ENCODE data around the gene MT3. TPM values are rescaled to one million over a fixed set of nuclear protein-coding genes. Genes with fewer than 3 reads are reported as not detected.

Gene MT3
- total and polyA plus RNA-seq, 9 of the 15 experiments (the other 6 are each of a cell fraction or from before 2014, with no cell fraction given) = not detected

DNA sequence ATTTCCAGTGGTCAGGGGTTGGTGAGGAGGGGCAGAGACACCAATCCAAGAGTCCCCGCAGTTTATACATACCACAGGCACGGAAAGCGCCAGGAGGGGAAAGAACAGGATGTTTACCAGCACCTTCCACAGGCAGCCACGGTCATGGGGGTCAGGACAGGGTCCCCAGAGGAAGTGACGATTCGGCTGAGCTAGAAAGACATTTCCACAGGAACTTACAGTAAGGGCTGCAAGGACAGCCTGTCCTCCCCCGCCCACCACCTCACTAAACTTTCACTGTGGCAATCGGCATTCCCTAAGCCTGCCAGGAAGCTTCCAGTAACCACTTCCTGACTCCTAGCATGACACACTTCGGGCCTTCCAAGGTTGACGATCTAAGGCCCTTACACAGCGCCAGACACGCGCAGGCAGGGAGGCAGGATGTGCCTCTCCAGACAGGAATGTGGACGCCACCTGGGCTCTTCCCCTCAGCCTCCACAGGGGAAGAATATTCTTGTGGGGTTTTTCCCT, 17.8 kb downstream of the MT3 start (continued):
- TF ChIP-seq, protein P1, sequence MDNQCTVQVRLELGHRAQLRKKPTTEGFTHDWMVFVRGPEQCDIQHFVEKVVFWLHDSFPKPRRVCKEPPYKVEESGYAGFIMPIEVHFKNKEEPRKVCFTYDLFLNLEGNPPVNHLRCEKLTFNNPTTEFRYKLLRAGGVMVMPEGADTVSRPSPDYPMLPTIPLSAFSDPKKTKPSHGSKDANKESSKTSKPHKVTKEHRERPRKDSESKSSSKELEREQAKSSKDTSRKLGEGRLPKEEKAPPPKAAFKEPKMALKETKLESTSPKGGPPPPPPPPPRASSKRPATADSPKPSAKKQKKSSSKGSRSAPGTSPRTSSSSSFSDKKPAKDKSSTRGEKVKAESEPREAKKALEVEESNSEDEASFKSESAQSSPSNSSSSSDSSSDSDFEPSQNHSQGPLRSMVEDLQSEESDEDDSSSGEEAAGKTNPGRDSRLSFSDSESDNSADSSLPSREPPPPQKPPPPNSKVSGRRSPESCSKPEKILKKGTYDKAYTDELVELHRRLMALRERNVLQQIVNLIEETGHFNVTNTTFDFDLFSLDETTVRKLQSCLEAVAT (IDR thresholded peaks at IDR 0.05) = 0 out of 4 replicates have a peak, but pooled peaks of 1 of the 2 experiments have one; percentile 35

DNA sequence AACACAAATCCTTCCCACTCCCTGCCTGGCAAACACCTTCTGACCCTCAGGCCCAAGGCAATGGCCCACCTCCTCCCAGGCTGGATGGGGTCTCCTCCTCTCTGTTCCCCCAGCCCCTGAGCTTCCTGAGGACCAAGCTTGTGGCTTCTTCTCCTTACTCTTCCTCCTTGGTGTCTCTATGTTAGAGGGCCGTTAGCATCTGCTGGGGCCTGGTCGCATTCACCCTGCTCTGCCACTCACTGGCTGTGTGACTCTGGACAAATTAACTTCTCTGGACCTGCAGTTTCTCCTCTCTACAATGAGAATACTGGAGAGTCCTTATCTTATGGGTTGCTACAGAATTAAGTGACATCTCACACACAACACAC, 18.3 kb downstream of the MT3 start:
- Histone ChIP-seq H3K4me2 (ENCODE audit: insufficient read depth, low read length) (peak overlapping the region; percentile 78), H3K79me2 (ENCODE audit: control insufficient read depth, insufficient read depth, low read length) (no peaks in the 10 kb centered on the region), H2AFZ (ENCODE audit: low read depth, low read length) (peak overlapping the region; percentile 98), H3K4me1 (replicated peaks in 1 of 2; ENCODE audit: control insufficient read depth in 2 of 2, insufficient read depth in 2 of 2, low read length in 2 of 2) (peaks cover 27 to 29% of the 10 kb centered on the region in 2 experiments), H4K20me1 (replicated peaks; ENCODE audit: control insufficient read depth, insufficient read depth, low read length) (no peaks in the 10 kb centered on the region), H3K27me3 (ENCODE audit: control insufficient read depth in 2 of 2, insufficient read depth in 2 of 2, low read length in 2 of 2) (no peaks in the 10 kb centered on the region), H3K27ac (ENCODE audit: extremely low read depth, low read depth, low read length) (peak overlapping the region; percentile 86), H3K4me3 (peak overlapping the region; percentile 47; the same call in 1 of the 2 replicates), H3K9ac (ENCODE audit: insufficient read depth in 1 of 2, low read depth in 2 of 2, low read length in 2 of 2) (peak overlapping the region in 1 of 2 experiments; percentile 69; a peak in 2 of 4 replicates), H3K36me3 (ENCODE audit: control insufficient read depth, insufficient read depth, low read length) (no peaks in the 10 kb centered on the region), H3K9me3 (replicated peaks; ENCODE audit: control insufficient read depth, insufficient read depth, low read depth, low read length) (no peaks in the 10 kb centered on the region), H3K9me1 (ENCODE audit: control insufficient read depth, insufficient read depth, low read length) (no peaks in the 10 kb centered on the region)
- TF ChIP-seq PHB2 (IDR thresholded peaks at IDR 0.05; ENCODE audit: low read depth) (no peak), PCBP1 (IDR thresholded peaks at IDR 0.05; ENCODE audit: low read depth, low read length, poor library complexity, severe bottlenecking) (no peak), BHLHE40 (IDR thresholded peaks at IDR 0.05; ENCODE audit: low read length) (no peak), ZNF280A (IDR thresholded peaks at IDR 0.05; ENCODE audit: low read depth, partially characterized antibody) (no peak), PRMT5 (CRISPR knock-in tag; IDR thresholded peaks at IDR 0.05) (no peak), PHF20 (IDR thresholded peaks at IDR 0.05; ENCODE audit: partially characterized antibody) (no peak), FOXJ3 (CRISPR knock-in tag; IDR thresholded peaks at IDR 0.05) (no peak), ZNF785 (CRISPR knock-in tag; IDR thresholded peaks at IDR 0.05) (no peak), FIP1L1 (IDR thresholded peaks at IDR 0.05; ENCODE audit: low read depth, low read length, poor library complexity, severe bottlenecking) (no peak), CREB1 (IDR thresholded peaks at IDR 0.05) (no peak), CREB1 (CRISPR knock-in tag; IDR thresholded peaks at IDR 0.05) (no peak), GTF2A2 (tag; IDR thresholded peaks at IDR 0.05) (no peak), MAFK (IDR thresholded peaks at IDR 0.05; ENCODE audit: low read length) (no peak), COPS2 (conservative IDR thresholded peaks at IDR 0.05) (no peak)
- TF ChIP-seq, protein P2, sequence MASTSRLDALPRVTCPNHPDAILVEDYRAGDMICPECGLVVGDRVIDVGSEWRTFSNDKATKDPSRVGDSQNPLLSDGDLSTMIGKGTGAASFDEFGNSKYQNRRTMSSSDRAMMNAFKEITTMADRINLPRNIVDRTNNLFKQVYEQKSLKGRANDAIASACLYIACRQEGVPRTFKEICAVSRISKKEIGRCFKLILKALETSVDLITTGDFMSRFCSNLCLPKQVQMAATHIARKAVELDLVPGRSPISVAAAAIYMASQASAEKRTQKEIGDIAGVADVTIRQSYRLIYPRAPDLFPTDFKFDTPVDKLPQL (IDR thresholded peaks at IDR 0.05; ENCODE audit: extremely low read depth, insufficient read length) = no peak
- intact Hi-C loops (cut with micrococcal nuclease) = loop anchor here (1.0 kb wide), 1 partner anchor 95 kb away; no protein-coding TSS in a partner anchor
- DNase-seq (ENCODE audit: extremely low read depth in 1 of 4, low spot score in 3 of 4) = no peak
- ATAC-seq = no peak
- FAIRE-seq = no peak
- in situ Hi-C loops (cut with MboI) = no loop called here
- ChIA-PET POLR2A (no interaction called here), CTCF (ENCODE audit: low intra/inter-chr PET ratio) (no interaction called here)
- WGBS (ENCODE audit: insufficient coverage, low coverage, missing lambda C conversion rate) = 94% methylated on average over 2 of the region's 2 CpGs
- TSS peak; percentile 88 for BruUV-seq (replicated peaks)
